ENCODE measurements around the gene BCAR1.

GRCh38 chr16:75294773-75295459 is 43.5 kb upstream of the BCAR1 start:
- TF ChIP-seq MAX (IDR thresholded peaks at IDR 0.05; ENCODE audit: low read depth, low read length) (no peak), MTA3 (IDR thresholded peaks at IDR 0.05; ENCODE audit: borderline replicate concordance, low read length) (no peak), CTCF (IDR thresholded peaks at IDR 0.05 in 2 of 3, conservative IDR thresholded peaks at IDR 0.05 in 1 of 3; ENCODE audit: control insufficient read depth in 2 of 3, extremely low read depth in 1 of 3, insufficient read depth in 1 of 3, low read depth in 3 of 3, low read length in 3 of 3) (no peak), POLR2AphosphoS5 (IDR thresholded peaks at IDR 0.05; ENCODE audit: low read length) (no peak), SKIL (IDR thresholded peaks at IDR 0.05; ENCODE audit: low read depth, poor library complexity, severe bottlenecking) (no peak), POLR2A (IDR thresholded peaks at IDR 0.05; ENCODE audit: low read depth, low read length) (no peak), CHD1 (IDR thresholded peaks at IDR 0.05; ENCODE audit: low read depth, low read length) (no peak), SIX5 (IDR thresholded peaks at IDR 0.05; ENCODE audit: low read depth, low read length, severe bottlenecking) (no peak), SPI1 (IDR thresholded peaks at IDR 0.05; ENCODE audit: borderline replicate concordance, insufficient read depth, low read depth, low read length) (no peak), SIN3A (IDR thresholded peaks at IDR 0.05; ENCODE audit: low read depth, low read length) (no peak), REST (IDR thresholded peaks at IDR 0.05; ENCODE audit: low read depth, low read length) (no peak), EGR1 (IDR thresholded peaks at IDR 0.05; ENCODE audit: borderline replicate concordance in 1 of 2, low read depth in 2 of 2, low read length in 2 of 2) (no peak), JUND (IDR thresholded peaks at IDR 0.05; ENCODE audit: low read depth, low read length) (no peak)
